Fibroblast of mammary gland (primary cell): ENCODE results near the gene PRRC1.
A peak's percentile ranks its signal among the peaks of the same experiment; 100 is the strongest.
"Not testable (repeated sequence)": the region's sequence is repeated elsewhere in the genome, so short reads cannot be mapped to it uniquely, and the experiment has no call there.

ENCODE experiments used
- DNase-seq: peaks from one replicate; pipeline ENCODE4 v3.0.0-alpha.2; 2010; ENCODE audit warnings: low read depth
- H3K4me3 ChIP-seq: 2 replicates; pipeline ENCODE4 v1.5.1; 2011; ENCODE audit warnings: low read depth, mild to moderate bottlenecking, low read length, moderate library complexity; ENCODE audit not compliant: control insufficient read depth
- CTCF ChIP-seq: conservative IDR thresholded peaks from 2 replicates; pipeline ENCODE4 v1.5.1; 2011; ENCODE audit warnings: low read depth, low read length, inconsistent platforms; ENCODE audit not compliant: control insufficient read depth, insufficient read depth

PRRC1 gene

GRCh38 chr5:127565586-127566270, 48.3 kb downstream of the PRRC1 start:
- DNase-seq: no peak
- no peak for TF ChIP-seq CTCF
- no peak overlapping the region for H3K4me3 ChIP-seq

GRCh38 chr5:127567026-127567768, 49.8 kb downstream of the PRRC1 start:
- TF ChIP-seq CTCF: no peak
- no peak overlapping the region for H3K4me3 ChIP-seq
- no peak for DNase-seq

- H3K4me3 ChIP-seq: no peak overlapping the region
- no peak for DNase-seq
- TF ChIP-seq CTCF: no peak
Observed at GRCh38 chr5:127568166-127568565, 50.7 kb downstream of the PRRC1 start.

GRCh38 chr5:127569471-127569870, 52.0 kb downstream of the PRRC1 start:
- H3K4me3 ChIP-seq, DNase-seq: not testable (repeated sequence)

- no peak overlapping the region for H3K4me3 ChIP-seq
- TF ChIP-seq CTCF: no peak
- no peak for DNase-seq
Observed at GRCh38 chr5:127571314-127572131, 54.1 kb downstream of the PRRC1 start.

GRCh38 chr5:127572930-127573329, 55.5 kb downstream of the PRRC1 start:
- peak; percentile 24 for DNase-seq
- H3K4me3 ChIP-seq: no peak overlapping the region
- TF ChIP-seq CTCF: peak; percentile 12

- no peak for DNase-seq
- no peak for TF ChIP-seq CTCF
- H3K4me3 ChIP-seq: no peak overlapping the region
Observed at GRCh38 chr5:127574852-127575679, 57.6 kb downstream of the PRRC1 start.
